SU-DHL-6 (cell line): ENCODE measurements around the gene CUBN.

ENCODE experiments used
- CTCF ChIP-seq: fragments of 200-600 bp; sonication (generic); IDR thresholded peaks from one replicate; pipeline ENCODE4 v1.5.1; 2017; ENCODE audit warnings: antibody characterized with exemption, mild to moderate bottlenecking, low read length, moderate library complexity; ENCODE audit not compliant: insufficient read depth, poor library complexity, severe bottlenecking
- EZH2phosphoT487 ChIP-seq: fragments of 200-600 bp; sonication (generic), shearing (Covaris generic); conservative IDR thresholded peaks from 2 replicates; pipeline ENCODE4 v1.6.1; 2018; ENCODE audit warnings: mild to moderate bottlenecking, antibody characterized with exemption, low read length, moderate library complexity, mixed read lengths

- TF ChIP-seq CTCF: no peak
- no peak for TF ChIP-seq EZH2phosphoT487
These were observed 1.4 kb downstream of the CUBN start for GRCh38 chr10:17128261-17128660.
